GM12874 (cell line): ENCODE measurements around the gene TCP11.

Experiments used
- CTCF ChIP-seq: IDR thresholded peaks from 2 replicates; pipeline ENCODE4 v1.5.1; 2011; ENCODE audit warnings: low read depth, mild to moderate bottlenecking, control low read depth, low read length, moderate library complexity; ENCODE audit not compliant: insufficient read depth

The TCP11 gene

GRCh38 chr6:35080821-35081425 is 60.2 kb downstream of the TCP11 start:
- no peak for TF ChIP-seq CTCF

DNA sequence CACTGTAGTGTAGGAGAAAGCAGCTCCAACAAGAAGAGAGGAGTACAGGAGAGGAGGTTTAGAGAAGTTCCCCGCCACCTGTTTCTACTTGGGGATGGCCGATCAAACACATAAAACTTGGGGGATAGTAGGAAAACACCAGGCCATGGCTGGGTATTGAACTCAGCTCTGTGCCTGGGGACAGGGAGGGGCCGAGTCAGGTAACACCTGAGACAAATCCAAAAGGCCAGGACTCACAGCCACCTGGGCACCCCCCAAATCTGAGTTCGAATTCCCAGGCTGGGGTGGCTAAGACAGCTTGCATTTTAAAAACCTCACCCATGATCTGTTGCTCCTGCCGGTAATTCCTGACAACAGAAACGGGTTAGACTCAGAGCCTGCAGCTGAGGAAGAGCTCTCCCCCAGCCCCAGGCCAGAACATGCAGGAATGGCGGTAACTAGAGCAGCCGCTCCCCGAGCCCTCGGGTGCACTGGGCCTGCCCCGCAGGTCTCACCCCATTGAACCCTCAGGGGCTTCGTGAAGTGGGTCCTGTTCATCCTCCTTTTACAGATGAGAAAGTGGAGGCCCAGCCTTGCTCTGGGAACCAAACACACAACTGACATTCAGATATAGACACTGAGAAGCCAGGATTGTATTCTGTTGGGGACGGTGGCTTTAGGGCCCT is 61.0 kb downstream of the TCP11 start:
- no peak for TF ChIP-seq CTCF

GRCh38 chr6:35079311-35080000 is 61.7 kb downstream of the TCP11 start:
- no peak for TF ChIP-seq CTCF

- no peak for TF ChIP-seq CTCF
Observed at GRCh38 chr6:35078896-35079295, 62.2 kb downstream of the TCP11 start.

DNA sequence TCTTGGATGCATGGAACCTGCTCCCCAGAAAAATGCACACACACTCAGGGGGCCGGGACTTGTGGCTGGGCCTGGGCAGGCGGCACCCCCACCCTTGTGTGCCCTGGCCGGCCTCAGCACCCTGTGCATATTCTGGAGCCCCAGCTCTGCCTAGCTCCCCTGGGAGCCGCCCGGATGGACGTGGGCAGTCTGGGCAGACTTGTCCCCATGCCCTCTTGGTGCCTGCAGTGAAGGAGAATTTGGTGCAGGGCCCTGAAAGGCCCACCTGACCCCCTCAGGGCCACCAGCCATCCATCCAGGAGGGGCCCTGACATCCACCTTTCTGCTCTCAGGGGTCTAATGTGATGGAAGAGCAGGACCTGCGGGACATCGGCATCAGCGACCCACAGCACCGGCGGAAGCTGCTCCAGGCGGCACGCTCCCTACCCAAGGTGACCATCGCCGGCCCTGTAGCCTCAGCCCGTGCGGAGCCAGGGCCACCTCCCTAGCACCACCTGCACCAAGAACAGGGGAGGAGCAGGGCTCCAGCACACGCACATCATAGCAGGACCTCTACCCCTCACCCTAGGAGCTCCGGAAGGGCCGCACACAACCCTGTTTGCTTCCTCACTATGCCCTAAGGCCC is 62.8 kb downstream of the TCP11 start:
- TF ChIP-seq CTCF: no peak

DNA sequence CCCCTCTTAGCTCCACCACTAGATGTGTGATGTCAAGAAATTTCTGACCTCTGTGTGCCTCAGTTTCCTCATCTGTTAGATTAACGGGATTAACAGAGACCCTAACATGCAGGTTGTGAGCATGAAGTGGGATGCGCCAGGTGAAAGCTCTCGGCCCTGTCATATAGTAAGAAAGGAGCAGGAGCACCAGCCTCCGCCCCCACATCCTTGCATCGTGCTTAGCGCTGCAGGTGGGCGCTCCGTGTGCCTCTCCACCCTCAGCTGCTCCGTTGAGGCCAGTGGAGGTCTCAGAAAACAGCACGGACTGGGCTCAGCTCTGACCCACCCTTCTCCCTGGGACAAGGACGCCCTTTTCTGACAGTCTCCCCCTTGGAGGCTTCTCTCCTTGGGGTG is 63.4 kb downstream of the TCP11 start:
- TF ChIP-seq CTCF: no peak

- TF ChIP-seq CTCF: no peak
Observed at GRCh38 chr6:35076997-35077712, 64.0 kb downstream of the TCP11 start.
